ENCODE measurements around the gene LAMP1.
"Not testable (repeated sequence)": the region's sequence is repeated elsewhere in the genome, so short reads cannot be mapped to it uniquely, and the experiment has no call there.

- TF ChIP-seq POLR2AphosphoS5 (IDR thresholded peaks at IDR 0.05; ENCODE audit: borderline replicate concordance, low read depth, low read length); EZH2 (IDR thresholded peaks at IDR 0.05): not testable (repeated sequence)
These were observed 71.3 kb downstream of the LAMP1 start for GRCh38 chr13:113368353-113368752.

All from SK-N-MC (cell line).